Gastroesophageal sphincter (tissue), 4 donors: ENCODE results near the gene SP2. TPM values are rescaled to one million over a fixed set of nuclear protein-coding genes. Genes with fewer than 3 reads are reported as not detected.

ENCODE experiments used
- ATAC-seq: fragments of 150-250 bp; one replicate; pipeline ENCODE4 v1.9.1; 2016; ENCODE audit warnings: mild to moderate bottlenecking, moderate library complexity
- H3K27ac ChIP-seq, 4 donors: fragments of 200-600 bp; sonication (generic) in 3 of 4; 1 replicate in 3 of 4; 2 replicates in 1 of 4; pipeline ENCODE4 v1.5.1; 2016 to 2019
- H3K27me3 ChIP-seq: fragments of 200-600 bp; sonication (generic); one replicate; pipeline ENCODE4 v1.5.1; 2019
- H3K36me3 ChIP-seq, 2 donors: fragments of 200-600 bp; sonication (generic); one replicate each; pipeline ENCODE4 v1.5.1; 2019; ENCODE audit warnings: control low read depth in 1 of 2
- H3K4me1 ChIP-seq, 3 donors: fragments of 200-600 bp; sonication (generic); 1 replicate in 2 of 3; 2 replicates in 1 of 3; pipeline ENCODE4 v1.5.1; 2016 to 2019; ENCODE audit warnings: control low read depth in 2 of 3
- H3K4me3 ChIP-seq, 2 donors: fragments of 200-600 bp; sonication (generic); one replicate each; pipeline ENCODE4 v1.5.1; 2019; ENCODE audit warnings: mild to moderate bottlenecking in 1 of 2, moderate library complexity in 1 of 2
- H3K9me3 ChIP-seq, 3 donors: fragments of 200-600 bp; sonication (generic); one replicate each; pipeline ENCODE4 v1.5.1; 2017 to 2019; ENCODE audit warnings: control low read depth in 2 of 3
- EP300 ChIP-seq: sonication (generic); formaldehyde crosslinking; IDR thresholded peaks from one replicate; pipeline ENCODE4 v1.6.1; 2017; ENCODE audit warnings: antibody characterized with exemption, mild to moderate bottlenecking
- POLR2A ChIP-seq, 2 donors: fragments of 450-650 bp; IDR thresholded peaks; one replicate each; pipeline ENCODE4 v1.6.1; 2017; ENCODE audit warnings: antibody characterized with exemption in 2 of 2, mild to moderate bottlenecking in 2 of 2, moderate library complexity in 1 of 2
- POLR2AphosphoS5 ChIP-seq: sonication (generic); formaldehyde crosslinking; IDR thresholded peaks from one replicate; pipeline ENCODE4 v1.6.1; 2017; ENCODE audit warnings: antibody characterized with exemption
- WGBS, 2 donors: methylation state at CpG; one replicate each; pipeline ENCODE4 v1.1.5; 2018; ENCODE audit warnings: low coverage in 1 of 2; 5-methylcytosine and 5-hydroxymethylcytosine counted together
- total RNA-seq, 4 donors: library from RNA; depleted of rRNA; stranded (reverse); fragments of >200 nt; gene quantifications; one replicate each; pipeline ENCODE4 v1.1.0, GENCODE V29; 2016
- TF ChIP-seq, protein P1 (sequence below), 4 experiments: fragments of 200-600 bp in 2 of 4; fragments of 450-650 bp in 2 of 4; sonication (generic) in 1 of 4; IDR thresholded peaks; one replicate each; pipeline ENCODE4 v1.5.1; 2017 to 2019; ENCODE audit warnings: antibody characterized with exemption in 4 of 4, mild to moderate bottlenecking in 2 of 4, moderate library complexity in 2 of 4

SP2 gene
- total RNA-seq, 4 donors from 2014 or later = 3.4 to 16.2 (median 10.0) TPM

DNA sequence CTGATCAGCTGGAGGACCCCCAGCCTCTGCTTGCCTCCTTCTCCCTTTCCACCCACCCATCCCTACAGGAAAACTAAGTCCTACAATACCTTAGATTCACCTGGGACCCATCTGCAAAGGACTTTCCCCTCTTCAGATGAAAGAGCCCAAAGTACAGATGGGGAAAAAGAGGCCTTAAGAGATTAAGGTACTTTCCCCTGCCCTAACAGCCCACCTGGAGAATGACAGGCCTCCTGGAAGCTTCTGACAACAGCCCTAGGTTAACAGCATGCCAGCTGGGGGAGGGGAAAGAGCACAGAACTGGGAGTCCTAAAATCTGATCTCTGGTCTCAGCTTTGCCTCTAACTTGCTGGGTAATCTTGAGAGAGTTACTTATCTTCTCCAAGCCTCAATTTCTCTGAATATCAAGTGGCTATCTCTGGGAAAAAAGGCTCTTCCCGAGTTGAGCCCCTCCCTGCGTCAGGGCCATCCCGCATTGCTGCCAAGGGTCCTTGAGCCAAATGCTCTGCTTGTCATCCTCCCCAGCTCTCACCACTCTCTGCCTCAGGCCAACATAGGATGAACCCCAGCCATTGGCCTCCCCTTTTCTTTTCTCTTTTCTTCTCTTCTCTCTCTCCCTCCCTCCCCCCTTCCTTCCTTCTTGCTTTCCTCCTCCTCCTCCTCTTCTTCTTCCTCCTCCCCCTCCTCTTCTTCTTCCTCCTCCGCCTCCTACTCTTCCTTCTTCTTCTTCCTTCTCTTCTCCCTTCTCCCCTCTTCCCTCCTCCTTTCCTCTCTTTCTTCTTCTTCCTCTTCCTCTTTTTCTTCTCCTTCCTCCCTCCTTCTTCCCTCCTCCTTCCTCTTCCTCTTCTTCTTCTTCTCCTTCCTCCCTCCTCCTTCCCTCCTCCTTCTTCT is 22.6 kb upstream of the SP2 start:
- Histone ChIP-seq H3K27me3 (peaks cover 98% of the 10 kb centered on the region), H3K4me1 (peaks cover 0 to 7% (median 0%) of the 10 kb centered on the region in 3 donors), H3K4me3 (no peak overlapping the region), H3K27ac (no peak overlapping the region), H3K36me3 (no peaks in the 10 kb centered on the region), H3K9me3 (no peaks in the 10 kb centered on the region)
- TF ChIP-seq POLR2AphosphoS5 = no peak
- no peak for TF ChIP-seq POLR2A (IDR thresholded peaks at IDR 0.05)
- no peak for TF ChIP-seq EP300
- TF ChIP-seq, protein P1, sequence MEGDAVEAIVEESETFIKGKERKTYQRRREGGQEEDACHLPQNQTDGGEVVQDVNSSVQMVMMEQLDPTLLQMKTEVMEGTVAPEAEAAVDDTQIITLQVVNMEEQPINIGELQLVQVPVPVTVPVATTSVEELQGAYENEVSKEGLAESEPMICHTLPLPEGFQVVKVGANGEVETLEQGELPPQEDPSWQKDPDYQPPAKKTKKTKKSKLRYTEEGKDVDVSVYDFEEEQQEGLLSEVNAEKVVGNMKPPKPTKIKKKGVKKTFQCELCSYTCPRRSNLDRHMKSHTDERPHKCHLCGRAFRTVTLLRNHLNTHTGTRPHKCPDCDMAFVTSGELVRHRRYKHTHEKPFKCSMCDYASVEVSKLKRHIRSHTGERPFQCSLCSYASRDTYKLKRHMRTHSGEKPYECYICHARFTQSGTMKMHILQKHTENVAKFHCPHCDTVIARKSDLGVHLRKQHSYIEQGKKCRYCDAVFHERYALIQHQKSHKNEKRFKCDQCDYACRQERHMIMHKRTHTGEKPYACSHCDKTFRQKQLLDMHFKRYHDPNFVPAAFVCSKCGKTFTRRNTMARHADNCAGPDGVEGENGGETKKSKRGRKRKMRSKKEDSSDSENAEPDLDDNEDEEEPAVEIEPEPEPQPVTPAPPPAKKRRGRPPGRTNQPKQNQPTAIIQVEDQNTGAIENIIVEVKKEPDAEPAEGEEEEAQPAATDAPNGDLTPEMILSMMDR (IDR thresholded peaks at IDR 0.05) = no peak
- WGBS, 2 donors = 0 to 63% methylated on average over 2 to 4 of the region's 4 CpGs
- ATAC-seq = no peak

DNA sequence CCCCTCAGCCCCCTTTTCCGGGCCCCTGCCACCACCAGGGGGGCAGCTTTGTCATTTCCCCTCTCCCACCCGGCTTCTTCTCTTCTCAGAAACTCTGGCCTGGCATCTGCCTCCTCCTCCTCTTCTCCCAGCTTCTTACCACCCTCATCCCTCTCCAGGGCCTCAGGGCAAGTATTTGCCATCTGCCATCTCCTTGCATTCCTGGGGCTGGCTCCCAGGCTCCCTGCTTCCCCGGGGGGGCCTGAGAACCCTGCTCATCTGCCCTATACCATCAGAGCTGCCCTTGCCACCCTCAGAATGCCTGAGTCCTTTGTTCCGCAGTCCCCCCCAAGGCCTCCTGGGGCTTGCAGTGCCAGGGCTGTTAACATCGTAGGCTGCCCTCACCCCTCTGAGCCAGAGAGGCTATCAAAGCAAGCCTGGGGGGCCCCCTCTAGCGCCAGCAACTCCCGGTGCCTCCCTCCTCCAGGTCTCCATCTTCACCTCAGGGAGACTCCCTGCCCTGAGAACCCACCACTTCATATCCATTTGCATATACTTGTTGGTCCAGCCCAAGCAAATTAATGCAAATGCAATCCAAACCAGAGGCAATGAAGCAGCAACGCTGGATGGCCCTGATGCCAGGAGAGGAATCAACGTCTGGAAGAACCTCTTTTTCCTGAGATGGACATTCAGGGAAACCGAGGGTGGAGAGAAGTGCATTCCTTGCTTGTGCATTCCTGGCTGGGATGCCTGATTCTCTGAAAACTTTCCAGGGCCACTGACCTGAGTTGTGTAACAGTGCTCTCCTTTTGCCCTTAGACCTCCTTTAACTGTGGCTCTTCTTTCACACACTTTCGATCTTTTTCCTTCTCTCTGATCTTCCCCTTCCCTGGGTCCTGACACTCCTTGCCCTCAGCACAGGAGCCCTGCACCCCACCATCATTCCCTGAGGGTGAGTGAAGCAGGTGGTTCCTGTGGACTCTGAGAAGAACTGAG is 20.7 kb upstream of the SP2 start:
- Histone ChIP-seq H3K9me3 (no peaks in the 10 kb centered on the region), H3K27ac (no peak overlapping the region), H3K27me3 (peaks cover 97% of the 10 kb centered on the region), H3K4me3 (no peak overlapping the region), H3K4me1 (peaks cover 0 to 7% (median 0%) of the 10 kb centered on the region in 3 donors), H3K36me3 (no peaks in the 10 kb centered on the region)
- 46 to 56% methylated on average over 6 to 10 of the region's 11 CpGs for WGBS, 2 donors
- TF ChIP-seq, protein P1 (IDR thresholded peaks at IDR 0.05) = no peak
- no peak for TF ChIP-seq EP300
- TF ChIP-seq POLR2AphosphoS5 = no peak
- no peak for TF ChIP-seq POLR2A (IDR thresholded peaks at IDR 0.05)
- ATAC-seq = no peak

DNA sequence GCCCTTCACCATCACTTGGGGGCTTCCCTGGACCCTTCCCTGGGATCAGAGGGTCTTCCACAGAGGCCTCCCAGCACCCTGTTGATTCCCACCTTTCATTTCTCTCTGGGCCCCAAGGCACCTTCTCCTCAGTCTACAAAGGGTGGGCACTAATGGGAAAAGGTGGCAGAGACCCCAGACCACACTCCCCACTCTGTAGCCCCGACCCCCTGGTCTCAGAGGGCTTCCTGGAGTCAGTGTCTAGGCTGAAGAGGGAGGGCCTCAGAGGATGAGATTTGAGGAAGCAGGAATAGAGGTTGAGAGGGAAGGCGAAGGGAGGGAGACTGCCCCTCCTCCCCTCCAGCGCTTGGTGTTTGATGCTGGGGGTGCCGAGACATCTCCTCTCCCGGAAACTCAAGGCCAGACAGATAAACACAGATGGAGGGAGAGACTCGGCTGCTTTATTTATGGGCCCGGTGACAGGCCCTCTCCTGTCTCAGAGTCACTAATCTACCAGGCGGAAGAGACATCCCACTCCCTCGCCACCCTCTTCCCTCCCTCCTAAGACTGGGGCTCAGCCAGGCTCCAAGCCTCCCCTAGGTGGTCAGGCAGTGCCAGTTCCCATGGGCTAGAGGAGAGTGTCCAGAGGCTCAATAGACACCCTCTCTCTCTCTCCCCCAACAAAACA is 18.5 kb upstream of the SP2 start:
- H3K9me3 ChIP-seq = no peaks in the 10 kb centered on the region
- peaks cover 77% of the 10 kb centered on the region for H3K27me3 ChIP-seq
- H3K36me3 ChIP-seq = no peaks in the 10 kb centered on the region
- TF ChIP-seq, protein P1 (IDR thresholded peaks at IDR 0.05) = no peak
- TF ChIP-seq POLR2AphosphoS5 (no peak), POLR2A (IDR thresholded peaks at IDR 0.05) (no peak), EP300 (no peak)
- H3K4me3 ChIP-seq = no peak overlapping the region
- 30 to 70% methylated on average over 2 to 8 of the region's 9 CpGs for WGBS, 2 donors
- no peak overlapping the region for H3K27ac ChIP-seq
- no peak for ATAC-seq
- peaks cover 0 to 3% (median 0%) of the 10 kb centered on the region in 3 donors for H3K4me1 ChIP-seq

DNA sequence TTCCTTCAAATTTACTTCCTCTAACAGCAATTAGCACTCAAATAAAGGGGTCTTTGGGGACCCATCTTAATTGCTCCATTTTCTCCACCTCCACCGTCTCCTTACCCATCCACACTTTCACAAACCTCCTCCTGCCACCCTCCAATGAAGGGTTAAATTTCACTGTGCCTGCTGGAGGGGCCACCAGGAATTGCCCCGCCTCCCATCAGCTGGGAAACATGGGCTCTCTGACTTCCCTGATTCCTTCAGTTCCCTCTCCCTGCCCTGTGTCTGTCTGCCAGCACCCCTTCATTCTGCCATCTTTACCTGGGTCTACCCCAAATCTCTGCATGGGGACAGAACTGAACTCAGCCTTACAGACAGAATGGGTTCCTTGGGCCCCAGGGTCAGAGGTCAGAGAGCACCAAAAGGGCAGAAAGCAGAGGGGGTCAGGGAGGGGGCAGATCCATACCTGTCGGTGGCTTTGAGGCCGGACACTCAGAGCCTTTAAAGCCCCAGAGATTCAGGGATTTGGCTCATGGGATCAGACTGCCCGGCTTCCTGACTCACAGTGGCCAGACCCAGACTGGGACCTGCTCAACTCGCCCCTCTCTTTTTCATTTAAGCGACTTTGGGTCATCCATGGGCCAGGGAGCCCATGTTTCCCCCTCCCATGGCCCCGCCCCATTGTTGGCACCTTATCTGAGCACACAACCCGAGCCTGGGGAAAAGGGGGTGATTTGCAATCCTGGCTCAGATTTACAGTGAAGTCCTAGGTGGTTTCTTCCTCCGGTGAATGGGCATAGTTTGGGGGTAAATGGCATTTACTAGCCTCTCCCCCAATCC is 17.6 kb upstream of the SP2 start:
- ATAC-seq = no peak
- Histone ChIP-seq H3K27me3 (peaks cover 68% of the 10 kb centered on the region), H3K27ac (no peak overlapping the region), H3K9me3 (no peaks in the 10 kb centered on the region), H3K4me1 (no peaks in the 10 kb centered on the region), H3K4me3 (no peak overlapping the region), H3K36me3 (no peaks in the 10 kb centered on the region)
- TF ChIP-seq, protein P1 (IDR thresholded peaks at IDR 0.05) = no peak
- no peak for TF ChIP-seq POLR2A (IDR thresholded peaks at IDR 0.05)
- TF ChIP-seq POLR2AphosphoS5 = no peak
- no peak for TF ChIP-seq EP300
- WGBS, 2 donors = 36 to 50% methylated on average over 5 to 6 of the region's 10 CpGs
